ENCODE measurements around the gene METTL26. TPM values are rescaled to one million over a fixed set of nuclear protein-coding genes. Genes with fewer than 3 reads are reported as not detected.

Gene METTL26
- total and polyA plus RNA-seq, 2 experiments from 2014 or later: 155 to 218 TPM

GRCh38 chr16:632486-633335 is 3.4 kb downstream of the METTL26 start:
- TF ChIP-seq EZH2 (IDR thresholded peaks at IDR 0.05; ENCODE audit: insufficient read depth, poor library complexity, severe bottlenecking) (no peak), EZH2phosphoT487 (IDR thresholded peaks at IDR 0.05; ENCODE audit: insufficient read depth, low read depth) (no peak)
- H3K9me2 ChIP-seq (ENCODE audit: insufficient read depth): no peaks in the 10 kb centered on the region
- H3K36me3 ChIP-seq (ENCODE audit: low read depth): no peaks in the 10 kb centered on the region
- no peak overlapping the region for H3K4me2 ChIP-seq (ENCODE audit: unreplicated experiment)
- H3K4me1 ChIP-seq (ENCODE audit: insufficient read depth): 0 out of 2 replicates have a peak, but pooled peaks cover 6% of the 10 kb centered on the region
- no peaks in the 10 kb centered on the region for H3F3A ChIP-seq (ENCODE audit: insufficient read depth)
- H3K79me2 ChIP-seq (ENCODE audit: insufficient read depth): peaks cover 14% of the 10 kb centered on the region
- no peaks in the 10 kb centered on the region for H3K27me3 ChIP-seq (replicated peaks; ENCODE audit: insufficient read depth)
- no peak overlapping the region for H3K9ac ChIP-seq
- H3K27ac ChIP-seq: no peak overlapping the region
- H2AFZ ChIP-seq: no peak overlapping the region
- no peak overlapping the region for H3K4me3 ChIP-seq
- in situ Hi-C loops (cut with MboI): no loop called here
- WGBS, 2 experiments (ENCODE audit: low coverage in 1 of 2, low lambda C conversion rate in 2 of 2, missing lambda C conversion rate in 2 of 2): 95 to 96% methylated on average over 42 to 65 of the region's 67 CpGs
- H4K20me1 ChIP-seq (ENCODE audit: insufficient read depth): no peaks in the 10 kb centered on the region
- no peaks in the 10 kb centered on the region for H3K9me3 ChIP-seq (ENCODE audit: low read depth)
- no peak for DNase-seq

DNA sequence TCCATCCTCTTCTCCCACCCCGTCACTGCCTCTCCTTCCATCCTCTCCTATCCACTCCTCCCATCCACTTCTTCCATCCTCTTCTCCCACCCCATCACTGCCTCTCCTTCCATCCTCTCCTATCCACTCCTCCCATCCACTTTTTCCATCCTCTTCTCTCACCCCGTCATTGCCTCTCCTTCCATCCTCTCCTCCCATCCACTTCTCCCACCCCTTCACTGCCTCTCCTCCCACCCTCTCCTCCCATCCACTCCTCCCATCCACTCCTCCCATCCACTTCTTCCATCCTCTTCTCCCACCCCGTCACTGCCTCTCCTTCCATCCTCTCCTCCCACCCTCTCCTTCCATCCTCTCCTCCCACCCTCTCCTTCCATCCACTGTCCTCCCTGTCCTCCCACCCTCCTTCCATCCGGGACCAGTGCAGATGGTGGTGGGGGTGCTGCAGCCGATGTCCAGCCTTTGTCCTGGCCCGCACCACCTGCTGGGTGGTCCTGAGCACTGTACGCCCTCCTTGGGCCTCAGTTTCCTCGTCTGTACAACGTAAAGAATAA is 4.2 kb downstream of the METTL26 start:
- H3K9me3 ChIP-seq (ENCODE audit: low read depth): no peaks in the 10 kb centered on the region
- no peaks in the 10 kb centered on the region for H4K20me1 ChIP-seq (ENCODE audit: insufficient read depth)
- WGBS, 2 experiments (ENCODE audit: low coverage in 1 of 2, low lambda C conversion rate in 2 of 2, missing lambda C conversion rate in 2 of 2): 39 to 48% methylated on average over 6 to 9 of the region's 9 CpGs
- no peaks in the 10 kb centered on the region for H3K9me2 ChIP-seq (ENCODE audit: insufficient read depth)
- no peak overlapping the region for H2AFZ ChIP-seq
- no peaks in the 10 kb centered on the region for H3K27me3 ChIP-seq (replicated peaks; ENCODE audit: insufficient read depth)
- H3K27ac ChIP-seq: no peak overlapping the region
- H3K79me2 ChIP-seq (ENCODE audit: insufficient read depth): peaks cover 14% of the 10 kb centered on the region
- no peak overlapping the region for H3K4me2 ChIP-seq (ENCODE audit: unreplicated experiment)
- no peaks in the 10 kb centered on the region for H3K36me3 ChIP-seq (ENCODE audit: low read depth)
- H3K4me1 ChIP-seq (ENCODE audit: insufficient read depth): peaks cover 12% of the 10 kb centered on the region
- no peak overlapping the region for H3K9ac ChIP-seq
- TF ChIP-seq EZH2 (IDR thresholded peaks at IDR 0.05; ENCODE audit: insufficient read depth, poor library complexity, severe bottlenecking): no peak
- TF ChIP-seq EZH2phosphoT487 (IDR thresholded peaks at IDR 0.05; ENCODE audit: insufficient read depth, low read depth): no peak
- H3K4me3 ChIP-seq: no peak overlapping the region
- in situ Hi-C loops (cut with MboI): no loop called here
- H3F3A ChIP-seq (ENCODE audit: insufficient read depth): no peaks in the 10 kb centered on the region
- no peak for DNase-seq

GRCh38 chr16:630815-631405 is 5.2 kb downstream of the METTL26 start, which contains the start of gene WFIKKN1:
Gene WFIKKN1 (plus strand): TSS chr16:630985. CDS start chr16:631254, 269 bp downstream.
- peak; percentile 26 for DNase-seq
- no peaks in the 10 kb centered on the region for H3K36me3 ChIP-seq (ENCODE audit: low read depth)
- no peaks in the 10 kb centered on the region for H4K20me1 ChIP-seq (ENCODE audit: insufficient read depth)
- no peaks in the 10 kb centered on the region for H3K9me3 ChIP-seq (ENCODE audit: low read depth)
- TF ChIP-seq EZH2 (IDR thresholded peaks at IDR 0.05; ENCODE audit: insufficient read depth, poor library complexity, severe bottlenecking) (no peak), EZH2phosphoT487 (IDR thresholded peaks at IDR 0.05; ENCODE audit: insufficient read depth, low read depth) (no peak)
- H3F3A ChIP-seq (ENCODE audit: insufficient read depth): 0 out of 2 replicates have a peak, but pooled peaks cover 4% of the 10 kb centered on the region
- no peak within 1 kb of the TSS for H3K9ac ChIP-seq
- H3K4me2 ChIP-seq (ENCODE audit: unreplicated experiment): no peak within 1 kb of the TSS
- H3K9me2 ChIP-seq (ENCODE audit: insufficient read depth): no peaks in the 10 kb centered on the region
- no peak within 1 kb of the TSS for H2AFZ ChIP-seq
- H3K27me3 ChIP-seq (replicated peaks; ENCODE audit: insufficient read depth): no peaks in the 10 kb centered on the region
- no peak within 1 kb of the TSS for H3K27ac ChIP-seq
- peaks cover 18% of the 10 kb centered on the region for H3K4me1 ChIP-seq (ENCODE audit: insufficient read depth)
- H3K4me3 ChIP-seq: no peak within 1 kb of the TSS
- WGBS, 2 experiments (ENCODE audit: low coverage in 1 of 2, low lambda C conversion rate in 2 of 2, missing lambda C conversion rate in 2 of 2): 6 to 10% methylated on average over 19 to 23 of the region's 23 CpGs
- in situ Hi-C loops (cut with MboI): no loop called here
- H3K79me2 ChIP-seq (ENCODE audit: insufficient read depth): peaks cover 14% of the 10 kb centered on the region

DNA sequence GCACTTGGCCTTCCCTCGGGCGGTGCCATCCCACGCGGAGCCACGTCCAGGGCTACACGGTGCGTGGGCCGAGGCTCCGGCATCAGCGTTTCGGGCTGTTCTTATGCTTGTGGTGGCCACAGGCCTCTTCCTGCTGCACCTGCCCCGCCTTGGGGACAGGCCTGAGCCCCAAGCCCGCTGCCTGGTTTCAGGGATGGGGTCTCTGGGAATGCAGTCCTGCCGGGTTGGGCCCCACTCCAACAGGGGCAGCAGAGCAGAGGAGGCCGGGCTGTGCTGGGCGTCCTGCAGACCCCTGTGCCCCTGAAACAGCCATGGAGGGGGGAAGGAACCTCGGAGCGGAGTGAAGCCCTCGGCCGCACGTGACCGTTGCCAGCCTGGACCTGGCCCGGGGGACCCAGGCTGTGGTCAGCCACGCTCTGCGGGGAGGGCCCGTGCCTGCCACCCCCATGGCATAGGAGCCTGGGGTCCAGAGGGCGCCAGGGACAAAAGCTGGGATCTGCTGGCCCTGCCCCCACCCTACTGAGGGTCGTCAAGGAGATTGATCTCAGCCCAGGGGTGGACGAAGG is 5.8 kb downstream of the METTL26 start:
- H3K9ac ChIP-seq: no peak overlapping the region
- in situ Hi-C loops (cut with MboI): no loop called here
- WGBS, 2 experiments (ENCODE audit: low coverage in 1 of 2, low lambda C conversion rate in 2 of 2, missing lambda C conversion rate in 2 of 2): 42 to 46% methylated on average over 26 to 28 of the region's 29 CpGs

More for the DNA sequence above, 5.8 kb downstream of the METTL26 start:
- Histone ChIP-seq H3K4me3 (no peak overlapping the region), H3F3A (ENCODE audit: insufficient read depth) (0 out of 2 replicates have a peak, but pooled peaks cover 4% of the 10 kb centered on the region), H3K79me2 (ENCODE audit: insufficient read depth) (peaks cover 9% of the 10 kb centered on the region), H3K36me3 (ENCODE audit: low read depth) (no peaks in the 10 kb centered on the region), H3K27me3 (replicated peaks; ENCODE audit: insufficient read depth) (no peaks in the 10 kb centered on the region), H2AFZ (no peak overlapping the region), H3K4me1 (ENCODE audit: insufficient read depth) (peaks cover 18% of the 10 kb centered on the region), H4K20me1 (ENCODE audit: insufficient read depth) (no peaks in the 10 kb centered on the region), H3K9me3 (ENCODE audit: low read depth) (no peaks in the 10 kb centered on the region), H3K9me2 (ENCODE audit: insufficient read depth) (no peaks in the 10 kb centered on the region), H3K27ac (no peak overlapping the region), H3K4me2 (ENCODE audit: unreplicated experiment) (no peak overlapping the region)
- peak; percentile 47 for DNase-seq
- TF ChIP-seq EZH2phosphoT487 (IDR thresholded peaks at IDR 0.05; ENCODE audit: insufficient read depth, low read depth) (no peak), EZH2 (IDR thresholded peaks at IDR 0.05; ENCODE audit: insufficient read depth, poor library complexity, severe bottlenecking) (no peak)

All from GM23248 (cell line).